ENCODE measurements around the gene SLC6A6.

The SLC6A6 gene

DNA sequence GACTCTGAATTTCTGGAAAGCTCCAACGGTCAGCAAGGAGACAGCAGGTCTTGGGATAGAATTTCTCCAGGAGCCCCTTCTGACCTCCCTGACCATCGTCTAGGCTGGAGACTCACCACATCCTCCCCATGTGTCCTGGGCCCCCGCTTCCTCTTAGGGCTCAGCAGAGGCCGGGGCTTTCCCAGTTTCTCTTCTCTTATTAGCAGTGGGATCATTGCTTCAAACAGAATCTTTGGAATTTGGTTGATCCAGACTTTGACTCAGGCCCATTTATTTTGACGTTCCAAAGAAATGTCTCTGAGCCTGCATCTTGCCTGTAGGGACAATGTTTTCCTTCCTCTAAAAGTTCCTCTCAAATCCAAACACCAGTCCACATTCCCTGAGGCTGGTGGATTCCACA is 38.4 kb upstream of the SLC6A6 start:
- no peak overlapping the region for H3K27ac ChIP-seq (ENCODE audit: low read length)
- no peaks in the 10 kb centered on the region for H4K20me1 ChIP-seq (ENCODE audit: insufficient read depth, low read length)
- H3K9me3 ChIP-seq (ENCODE audit: insufficient read depth, low read length, severe bottlenecking) = no peaks in the 10 kb centered on the region
- H3K36me3 ChIP-seq (ENCODE audit: insufficient read depth, low read length) = no peaks in the 10 kb centered on the region
- no peak for ATAC-seq (ENCODE audit: insufficient read depth, low read depth)
- no peak overlapping the region for H3K9ac ChIP-seq (ENCODE audit: low read depth, low read length)
- TF ChIP-seq, protein P1, sequence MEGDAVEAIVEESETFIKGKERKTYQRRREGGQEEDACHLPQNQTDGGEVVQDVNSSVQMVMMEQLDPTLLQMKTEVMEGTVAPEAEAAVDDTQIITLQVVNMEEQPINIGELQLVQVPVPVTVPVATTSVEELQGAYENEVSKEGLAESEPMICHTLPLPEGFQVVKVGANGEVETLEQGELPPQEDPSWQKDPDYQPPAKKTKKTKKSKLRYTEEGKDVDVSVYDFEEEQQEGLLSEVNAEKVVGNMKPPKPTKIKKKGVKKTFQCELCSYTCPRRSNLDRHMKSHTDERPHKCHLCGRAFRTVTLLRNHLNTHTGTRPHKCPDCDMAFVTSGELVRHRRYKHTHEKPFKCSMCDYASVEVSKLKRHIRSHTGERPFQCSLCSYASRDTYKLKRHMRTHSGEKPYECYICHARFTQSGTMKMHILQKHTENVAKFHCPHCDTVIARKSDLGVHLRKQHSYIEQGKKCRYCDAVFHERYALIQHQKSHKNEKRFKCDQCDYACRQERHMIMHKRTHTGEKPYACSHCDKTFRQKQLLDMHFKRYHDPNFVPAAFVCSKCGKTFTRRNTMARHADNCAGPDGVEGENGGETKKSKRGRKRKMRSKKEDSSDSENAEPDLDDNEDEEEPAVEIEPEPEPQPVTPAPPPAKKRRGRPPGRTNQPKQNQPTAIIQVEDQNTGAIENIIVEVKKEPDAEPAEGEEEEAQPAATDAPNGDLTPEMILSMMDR (IDR thresholded peaks at IDR 0.05; ENCODE audit: borderline replicate concordance, extremely low read depth, low read length, poor library complexity, severe bottlenecking) = no peak
- no peak for TF ChIP-seq EZH2 (IDR thresholded peaks at IDR 0.05; ENCODE audit: borderline replicate concordance, low read depth, low read length, severe bottlenecking)
- H3K27me3 ChIP-seq (ENCODE audit: insufficient read depth, low read length, poor library complexity) = peaks cover 4% of the 10 kb centered on the region
- H3K4me1 ChIP-seq (ENCODE audit: insufficient read depth, low read length) = no peaks in the 10 kb centered on the region
- DNase-seq = no peak
- H3K4me3 ChIP-seq (ENCODE audit: low read depth in 1 of 2, low read length in 2 of 2) = no peak overlapping the region
- no peak overlapping the region for H2AFZ ChIP-seq (ENCODE audit: low read depth, low read length)
- H3K4me2 ChIP-seq (ENCODE audit: insufficient read depth, low read length) = no peak overlapping the region
- H3K79me2 ChIP-seq (ENCODE audit: insufficient read depth, low read length) = no peaks in the 10 kb centered on the region

DNA sequence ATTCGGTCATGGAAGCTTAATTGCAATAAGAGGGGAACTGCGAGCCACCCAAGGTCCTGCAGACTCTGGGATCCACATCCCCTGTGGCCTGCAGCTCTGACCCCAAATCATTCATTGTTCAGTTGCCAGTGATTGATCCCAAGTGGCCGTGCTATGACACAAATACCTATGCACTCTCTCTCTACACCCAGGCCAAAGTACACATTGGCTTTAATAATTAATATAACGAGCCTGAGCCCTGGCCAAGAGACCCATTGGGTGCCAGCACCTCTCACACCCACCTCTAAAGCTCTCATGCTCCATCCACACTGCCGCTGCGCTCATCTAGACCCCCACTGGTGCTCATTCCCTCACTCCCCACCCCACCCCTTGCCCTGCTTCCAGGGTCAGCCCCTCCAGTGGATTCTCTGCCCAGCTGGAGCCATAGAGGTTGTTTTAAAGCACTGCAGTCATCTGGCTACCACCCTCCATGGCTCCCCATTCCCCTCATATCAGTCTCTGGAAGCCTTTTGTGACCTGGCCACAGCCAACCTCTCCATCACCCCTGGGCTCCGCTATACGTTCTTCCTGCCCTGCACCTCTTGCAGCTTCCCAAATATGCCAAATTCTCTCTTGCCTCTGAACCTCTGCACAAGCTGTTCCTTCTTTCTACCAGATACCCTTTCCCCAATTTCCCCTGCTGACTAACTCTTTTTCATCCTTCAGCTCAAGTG is 37.7 kb upstream of the SLC6A6 start:
- H3K9ac ChIP-seq (ENCODE audit: low read depth, low read length) = no peak overlapping the region
- H4K20me1 ChIP-seq (ENCODE audit: insufficient read depth, low read length) = no peaks in the 10 kb centered on the region
- no peak overlapping the region for H3K4me2 ChIP-seq (ENCODE audit: insufficient read depth, low read length)
- no peaks in the 10 kb centered on the region for H3K9me3 ChIP-seq (ENCODE audit: insufficient read depth, low read length, severe bottlenecking)
- DNase-seq = no peak
- no peak overlapping the region for H3K27ac ChIP-seq (ENCODE audit: low read length)
- H3K36me3 ChIP-seq (ENCODE audit: insufficient read depth, low read length) = no peaks in the 10 kb centered on the region
- H3K79me2 ChIP-seq (ENCODE audit: insufficient read depth, low read length) = no peaks in the 10 kb centered on the region
- H3K4me3 ChIP-seq (ENCODE audit: low read depth in 1 of 2, low read length in 2 of 2) = no peak overlapping the region
- no peak overlapping the region for H2AFZ ChIP-seq (ENCODE audit: low read depth, low read length)
- H3K27me3 ChIP-seq (ENCODE audit: insufficient read depth, low read length, poor library complexity) = peaks cover 4% of the 10 kb centered on the region
- TF ChIP-seq, protein P1 (IDR thresholded peaks at IDR 0.05; ENCODE audit: borderline replicate concordance, extremely low read depth, low read length, poor library complexity, severe bottlenecking) = no peak
- no peak for TF ChIP-seq EZH2 (IDR thresholded peaks at IDR 0.05; ENCODE audit: borderline replicate concordance, low read depth, low read length, severe bottlenecking)
- no peaks in the 10 kb centered on the region for H3K4me1 ChIP-seq (ENCODE audit: insufficient read depth, low read length)
- no peak for ATAC-seq (ENCODE audit: insufficient read depth, low read depth)

DNA sequence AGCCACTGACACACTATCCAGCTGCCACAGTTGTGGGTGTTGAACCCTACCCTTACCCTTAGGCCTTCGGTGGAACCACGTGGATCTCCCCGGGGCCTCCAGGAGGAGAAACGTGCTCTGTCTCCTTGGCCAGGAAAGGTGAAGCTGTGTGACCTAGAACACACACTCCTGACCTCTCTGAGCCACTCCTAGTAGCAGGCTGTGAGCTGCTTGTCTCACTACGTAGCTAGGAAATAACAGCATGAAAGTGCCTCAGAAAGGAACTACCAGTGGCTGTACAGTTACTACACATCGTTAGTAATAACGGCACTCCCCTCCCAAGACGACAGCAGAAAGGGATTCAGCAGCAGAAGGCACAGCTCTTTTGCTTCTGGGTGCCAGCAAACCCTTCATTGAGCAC is 36.2 kb upstream of the SLC6A6 start:
- H4K20me1 ChIP-seq (ENCODE audit: insufficient read depth, low read length) = no peaks in the 10 kb centered on the region
- no peak overlapping the region for H3K27ac ChIP-seq (ENCODE audit: low read length)
- no peaks in the 10 kb centered on the region for H3K9me3 ChIP-seq (ENCODE audit: insufficient read depth, low read length, severe bottlenecking)
- DNase-seq = no peak
- no peaks in the 10 kb centered on the region for H3K4me1 ChIP-seq (ENCODE audit: insufficient read depth, low read length)
- H3K4me2 ChIP-seq (ENCODE audit: insufficient read depth, low read length) = no peak overlapping the region
- TF ChIP-seq, protein P1 (IDR thresholded peaks at IDR 0.05; ENCODE audit: borderline replicate concordance, extremely low read depth, low read length, poor library complexity, severe bottlenecking) = no peak
- no peak for TF ChIP-seq EZH2 (IDR thresholded peaks at IDR 0.05; ENCODE audit: borderline replicate concordance, low read depth, low read length, severe bottlenecking)
- peaks cover 4% of the 10 kb centered on the region for H3K27me3 ChIP-seq (ENCODE audit: insufficient read depth, low read length, poor library complexity)
- H3K36me3 ChIP-seq (ENCODE audit: insufficient read depth, low read length) = no peaks in the 10 kb centered on the region
- no peak for ATAC-seq (ENCODE audit: insufficient read depth, low read depth)
- no peak overlapping the region for H3K4me3 ChIP-seq (ENCODE audit: low read depth in 1 of 2, low read length in 2 of 2)
- no peaks in the 10 kb centered on the region for H3K79me2 ChIP-seq (ENCODE audit: insufficient read depth, low read length)
- no peak overlapping the region for H2AFZ ChIP-seq (ENCODE audit: low read depth, low read length)
- H3K9ac ChIP-seq (ENCODE audit: low read depth, low read length) = no peak overlapping the region
